DMS153 (cell line): ENCODE data around the gene MCM6.

Source experiments
- DNase-seq: peaks from one replicate; lab custom pipeline; 2025; lab: John Stamatoyannopoulos, UW

MCM6 gene

DNA sequence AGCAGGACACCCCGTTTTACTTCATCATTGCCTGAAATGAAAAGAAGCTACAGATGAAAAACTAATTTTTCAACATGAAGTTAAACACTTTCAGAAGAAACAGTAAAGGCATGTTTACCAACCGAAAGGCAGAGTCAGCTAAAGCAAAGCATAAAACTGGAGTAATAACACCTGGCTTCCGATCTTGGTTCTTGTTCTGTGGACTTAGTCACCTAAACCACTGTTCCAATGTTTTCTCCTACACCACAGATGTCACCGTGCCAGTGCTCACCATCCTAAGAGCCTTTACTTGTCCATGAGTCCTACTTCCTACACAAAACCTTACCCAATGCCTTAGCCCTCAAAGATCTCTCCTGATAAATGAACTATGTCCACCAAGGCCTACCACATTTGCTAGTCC lies 13.5 kb downstream of the MCM6 start:
- DNase-seq, result no peak

- no peak for DNase-seq
Observed at GRCh38 chr2:135853401-135853800, 22.8 kb downstream of the MCM6 start.

- no peak for DNase-seq
Observed at GRCh38 chr2:135851858-135852257, 24.4 kb downstream of the MCM6 start.

- DNase-seq, result no peak
Observed at GRCh38 chr2:135850892-135851668, 25.2 kb downstream of the MCM6 start.

DNA sequence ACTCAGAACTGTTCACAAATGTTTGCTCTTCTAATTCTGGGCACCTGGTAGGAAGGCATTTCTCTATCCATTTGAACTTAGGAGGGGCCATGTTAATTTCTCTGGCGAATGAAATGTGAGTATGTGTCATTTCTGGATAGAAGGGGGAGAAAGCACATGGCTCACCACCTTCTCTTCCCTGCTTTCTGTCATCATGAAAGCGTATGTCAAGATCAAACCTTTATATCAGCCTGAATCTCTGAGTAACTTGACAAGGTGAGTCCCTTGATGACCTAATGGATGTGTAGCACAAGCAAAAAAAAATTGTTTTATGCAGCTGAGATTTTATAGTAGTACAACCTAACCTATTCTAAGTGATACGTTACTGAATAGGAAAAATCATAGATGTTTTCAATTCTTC lies 27.2 kb downstream of the MCM6 start:
- DNase-seq, result no peak

GRCh38 chr2:135845997-135846396 lies 30.2 kb downstream of the MCM6 start:
- no peak for DNase-seq

DNA sequence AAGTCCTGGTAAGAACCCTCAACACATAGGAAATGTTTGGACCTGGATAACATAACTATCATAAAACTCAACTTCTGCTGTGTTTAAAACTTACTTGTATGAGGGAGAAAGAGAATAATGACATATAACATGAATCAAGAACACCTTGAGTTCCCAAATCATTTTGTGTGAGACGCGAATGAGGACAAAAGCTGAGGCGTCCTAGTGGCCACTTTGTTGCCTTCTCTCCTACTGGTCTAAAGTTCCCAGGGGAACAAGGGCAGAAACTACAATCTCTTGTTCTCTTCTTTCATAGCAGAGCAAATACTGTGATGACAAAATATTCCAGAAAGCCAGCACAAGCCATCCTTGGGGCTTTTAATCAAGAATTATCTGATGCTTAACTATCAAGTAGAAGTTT lies 31.0 kb downstream of the MCM6 start:
- DNase-seq, result no peak

DNA sequence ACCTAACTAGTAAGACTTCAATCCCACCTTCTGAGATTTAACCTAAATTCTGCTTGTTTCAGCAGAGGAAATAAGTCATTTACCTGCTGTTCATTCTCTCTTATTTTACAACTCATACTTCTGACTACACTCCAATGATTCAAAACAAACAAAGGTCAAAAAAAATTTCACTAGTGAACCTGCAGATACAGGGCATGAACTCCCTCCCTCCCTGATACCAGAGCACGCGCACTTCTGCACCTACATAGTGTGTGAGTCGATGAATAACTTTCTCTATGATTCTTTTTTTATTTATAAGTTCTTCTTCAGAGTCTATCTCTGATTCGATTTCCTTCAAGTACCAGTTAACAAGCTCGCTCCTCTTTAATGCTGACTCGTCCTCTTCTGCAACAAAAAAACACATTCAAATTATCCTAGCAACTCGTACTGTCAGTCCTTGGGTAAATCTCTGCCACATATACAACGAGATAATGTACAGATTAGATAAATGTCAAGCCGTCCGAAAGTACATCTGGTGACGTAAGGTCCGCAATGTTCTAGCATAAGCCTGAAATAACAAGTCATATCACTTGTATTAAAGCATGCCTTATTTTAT lies 31.8 kb downstream of the MCM6 start:
- no peak for DNase-seq

- DNase-seq, result no peak
Observed at GRCh38 chr2:135843671-135844070, 32.6 kb downstream of the MCM6 start.

DNA sequence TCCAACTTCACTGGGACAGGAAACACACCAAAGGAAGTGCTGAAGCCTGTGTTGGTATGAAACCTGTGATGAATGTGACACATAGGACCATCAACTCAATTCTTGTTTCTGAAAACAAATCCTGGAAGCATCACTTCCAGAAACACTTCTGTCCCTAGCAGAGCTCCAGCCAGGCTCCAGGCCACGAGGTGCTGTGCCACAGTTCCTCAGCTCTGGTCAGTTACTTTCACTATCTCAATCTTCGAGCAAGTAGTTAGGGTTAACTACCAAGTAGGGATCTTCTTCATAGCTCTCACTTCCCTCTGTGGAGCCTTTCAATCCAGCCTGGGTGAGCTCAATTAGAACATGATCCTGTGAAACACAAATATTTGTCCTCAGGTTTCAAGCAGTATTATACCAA lies 35.6 kb downstream of the MCM6 start:
- DNase-seq, result no peak

DNA sequence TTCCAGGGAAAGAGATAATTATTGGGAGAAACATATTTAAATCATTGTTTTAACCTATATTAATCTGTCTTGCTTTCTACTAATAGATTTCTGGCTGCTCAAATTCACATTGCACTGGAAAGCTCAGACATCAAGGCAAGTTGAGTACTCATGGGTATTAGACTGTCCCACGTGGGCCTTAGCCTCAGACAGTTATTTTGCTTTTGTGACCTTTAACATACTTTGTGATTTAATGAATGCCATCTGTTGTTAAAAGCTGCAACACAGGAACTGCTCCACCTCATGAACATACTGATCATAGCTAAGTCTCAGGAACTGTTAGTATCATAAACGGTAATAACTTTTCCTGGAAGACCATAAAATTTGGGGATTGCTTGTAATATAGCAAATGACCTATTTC lies 36.5 kb downstream of the MCM6 start:
- DNase-seq, result no peak

- no peak for DNase-seq
Observed at GRCh38 chr2:135838502-135838901, 37.7 kb downstream of the MCM6 start.

GRCh38 chr2:135836596-135837270 lies 39.5 kb downstream of the MCM6 start, which contains the start of gene LCT:
Gene LCT, minus strand, starts transcription at chr2:135837184. Its CDS starts 15 bp downstream, at chr2:135837169.
- no peak for DNase-seq

- no peak for DNase-seq
Observed at GRCh38 chr2:135832891-135833290, 43.4 kb downstream of the MCM6 start.

DNA sequence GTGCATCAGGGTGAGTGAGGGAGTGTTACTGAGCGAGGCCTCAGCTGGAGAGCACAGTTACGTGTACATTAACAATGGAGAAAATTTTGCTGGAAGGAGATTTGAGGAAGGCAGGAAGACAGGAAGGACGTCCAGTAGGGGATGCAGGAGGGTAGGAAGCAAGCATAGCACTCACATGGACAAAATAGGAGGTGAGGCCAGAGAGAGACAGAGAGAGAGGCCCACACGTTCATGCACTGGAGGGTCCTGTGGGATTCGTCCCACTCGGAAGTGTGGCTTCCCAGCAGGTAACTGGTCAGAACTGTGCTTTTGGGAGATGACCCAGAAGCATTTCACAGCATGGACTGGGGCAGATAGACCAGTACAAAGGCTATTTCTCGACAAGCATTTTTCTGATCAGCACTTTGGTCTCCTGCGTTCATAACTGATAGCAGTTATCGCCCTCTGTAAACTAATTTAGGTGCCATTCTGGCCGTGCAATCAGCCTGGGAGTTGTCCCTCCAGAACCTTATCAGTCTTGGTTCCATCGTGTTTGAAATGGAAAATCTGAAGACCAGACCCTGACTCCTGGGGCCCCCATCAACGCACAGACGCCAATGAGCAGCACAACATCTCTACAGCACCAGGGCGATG lies 44.9 kb downstream of the MCM6 start:
- no peak for DNase-seq

DNA sequence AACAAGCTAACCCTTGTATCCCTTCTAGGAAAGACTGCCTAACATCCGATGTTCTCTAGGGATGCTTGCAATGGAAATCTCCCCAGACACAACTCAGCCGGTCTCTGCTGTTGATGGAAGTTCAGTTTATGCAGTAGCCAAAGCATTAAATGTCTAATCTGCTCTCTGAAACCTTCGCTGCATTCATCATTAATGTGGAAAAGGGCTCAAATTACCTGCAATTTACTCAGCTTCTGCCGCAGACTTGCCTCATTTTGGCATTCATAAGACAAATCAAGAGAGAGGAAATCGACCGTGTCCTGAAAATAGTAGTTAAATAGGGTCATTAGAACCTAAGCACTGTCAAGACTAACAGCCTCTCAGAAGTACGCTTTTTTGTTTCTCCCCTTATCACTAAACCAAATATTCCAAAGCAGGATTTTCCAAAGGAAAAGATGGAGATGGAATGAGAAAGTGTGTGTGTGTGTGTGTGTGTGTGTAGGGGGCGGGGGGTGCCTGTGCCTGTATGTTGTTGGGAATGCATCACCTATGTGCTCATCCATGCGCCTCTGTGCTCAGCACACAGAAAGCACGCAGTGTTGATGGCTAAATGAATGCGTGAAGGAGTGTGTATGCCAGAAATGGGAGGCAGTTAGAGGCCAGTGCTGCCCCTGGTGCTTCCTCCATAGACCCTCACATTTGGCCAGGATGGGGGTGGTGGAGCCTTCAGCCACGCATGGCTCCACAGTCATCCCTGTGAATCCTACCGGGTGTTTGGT lies 46.7 kb downstream of the MCM6 start:
- no peak for DNase-seq

DNA sequence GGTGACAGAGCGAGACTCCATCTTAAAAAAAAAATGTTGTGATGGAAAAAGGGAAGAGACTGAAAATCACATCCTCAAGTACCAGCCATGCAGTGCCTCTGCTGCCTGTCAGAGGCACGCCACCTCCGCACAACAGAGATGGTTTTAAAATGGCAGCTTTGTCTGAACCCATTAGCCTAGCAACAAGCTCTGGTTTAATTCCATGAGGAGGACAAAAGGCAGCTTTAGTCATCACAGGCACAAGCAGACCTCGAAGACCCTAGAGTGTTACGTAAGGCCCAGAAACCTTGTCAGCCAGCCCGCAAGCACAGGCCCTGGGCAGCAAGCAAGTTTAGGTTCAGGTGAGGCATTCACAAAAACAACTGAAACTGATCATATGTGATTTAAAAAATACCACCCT lies 49.7 kb downstream of the MCM6 start:
- DNase-seq, result no peak

DNA sequence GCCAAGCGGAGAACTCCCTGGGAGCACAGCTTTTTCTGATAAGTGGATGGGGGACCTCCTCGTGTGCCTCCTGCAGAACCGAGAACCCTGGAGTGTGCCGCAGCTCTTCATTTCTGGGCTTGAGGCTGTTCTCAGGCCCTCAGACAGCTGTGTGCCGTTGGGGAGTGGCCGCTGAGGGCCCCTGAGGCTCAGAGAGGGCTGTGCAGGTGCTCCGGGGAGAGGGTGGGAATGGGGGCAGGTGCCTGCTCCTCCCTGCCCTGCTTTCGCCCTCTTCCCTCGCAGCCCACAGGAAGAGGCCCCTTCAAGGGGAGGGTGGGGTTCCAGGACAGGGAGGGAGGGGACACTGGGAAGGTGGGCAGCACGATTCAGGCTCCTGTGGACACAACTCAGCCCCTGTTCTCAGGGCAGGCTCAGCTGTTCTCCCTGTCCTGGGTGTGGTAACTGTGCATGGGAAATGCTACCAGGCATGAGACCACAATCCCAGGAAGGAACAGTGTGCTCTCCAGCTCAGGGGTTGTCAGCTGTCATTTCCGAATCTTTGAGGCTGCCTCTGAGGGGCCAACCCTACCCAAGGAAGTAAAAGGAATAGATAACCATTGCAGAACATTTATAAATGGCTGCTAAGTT lies 50.6 kb downstream of the MCM6 start:
- DNase-seq, result no peak

DNA sequence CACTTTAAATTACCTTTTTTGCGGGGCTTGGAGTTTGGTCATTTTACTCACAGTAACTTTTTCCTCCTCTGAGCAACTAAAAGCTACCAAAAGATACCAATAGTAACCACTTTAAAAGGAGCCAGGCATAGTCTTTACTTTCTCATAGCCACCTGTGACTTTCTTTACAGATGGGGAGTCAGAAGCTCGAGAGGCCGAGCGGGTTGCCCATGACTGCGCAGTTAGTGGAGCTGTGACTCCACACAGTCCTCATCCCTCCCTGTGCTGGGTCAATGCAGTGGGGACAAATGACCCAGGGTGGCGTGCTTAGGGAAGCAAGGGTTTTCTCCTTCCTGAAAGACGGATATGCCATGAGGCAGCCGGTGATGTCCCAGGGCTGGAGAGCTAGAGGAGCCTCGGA lies 51.1 kb downstream of the MCM6 start:
- no peak for DNase-seq

DNA sequence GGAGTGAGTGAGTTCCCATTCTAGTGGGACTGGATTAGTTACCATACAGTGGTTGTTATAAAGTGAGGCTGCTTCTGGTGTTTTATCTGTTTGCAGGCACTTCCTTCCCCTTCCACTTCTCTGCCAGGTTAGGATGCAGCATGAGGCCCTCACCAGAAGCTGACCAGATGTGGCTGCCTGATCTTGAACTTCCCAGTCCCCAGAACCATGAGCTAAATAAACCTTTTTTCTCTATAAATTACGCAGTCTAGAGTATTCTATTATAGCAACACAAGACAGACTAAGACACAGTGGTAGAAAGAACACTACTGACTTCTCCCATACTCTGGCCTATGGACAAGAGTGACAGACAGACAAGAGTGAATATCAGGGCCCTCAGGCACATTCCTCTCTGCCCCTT lies 53.4 kb downstream of the MCM6 start:
- no peak for DNase-seq

GRCh38 chr2:135821190-135821589 lies 55.1 kb downstream of the MCM6 start:
- DNase-seq, result no peak
